NCI-H2107 treated with DMSO at 0.1 percent for 48 hours (cell line): ENCODE results near the gene SNAPC4.

Experiments used
- DNase-seq: peaks from one replicate; lab custom pipeline; 2025; ENCODE audit not compliant: unreplicated experiment; lab: John Stamatoyannopoulos, UW

SNAPC4 gene, protein sequence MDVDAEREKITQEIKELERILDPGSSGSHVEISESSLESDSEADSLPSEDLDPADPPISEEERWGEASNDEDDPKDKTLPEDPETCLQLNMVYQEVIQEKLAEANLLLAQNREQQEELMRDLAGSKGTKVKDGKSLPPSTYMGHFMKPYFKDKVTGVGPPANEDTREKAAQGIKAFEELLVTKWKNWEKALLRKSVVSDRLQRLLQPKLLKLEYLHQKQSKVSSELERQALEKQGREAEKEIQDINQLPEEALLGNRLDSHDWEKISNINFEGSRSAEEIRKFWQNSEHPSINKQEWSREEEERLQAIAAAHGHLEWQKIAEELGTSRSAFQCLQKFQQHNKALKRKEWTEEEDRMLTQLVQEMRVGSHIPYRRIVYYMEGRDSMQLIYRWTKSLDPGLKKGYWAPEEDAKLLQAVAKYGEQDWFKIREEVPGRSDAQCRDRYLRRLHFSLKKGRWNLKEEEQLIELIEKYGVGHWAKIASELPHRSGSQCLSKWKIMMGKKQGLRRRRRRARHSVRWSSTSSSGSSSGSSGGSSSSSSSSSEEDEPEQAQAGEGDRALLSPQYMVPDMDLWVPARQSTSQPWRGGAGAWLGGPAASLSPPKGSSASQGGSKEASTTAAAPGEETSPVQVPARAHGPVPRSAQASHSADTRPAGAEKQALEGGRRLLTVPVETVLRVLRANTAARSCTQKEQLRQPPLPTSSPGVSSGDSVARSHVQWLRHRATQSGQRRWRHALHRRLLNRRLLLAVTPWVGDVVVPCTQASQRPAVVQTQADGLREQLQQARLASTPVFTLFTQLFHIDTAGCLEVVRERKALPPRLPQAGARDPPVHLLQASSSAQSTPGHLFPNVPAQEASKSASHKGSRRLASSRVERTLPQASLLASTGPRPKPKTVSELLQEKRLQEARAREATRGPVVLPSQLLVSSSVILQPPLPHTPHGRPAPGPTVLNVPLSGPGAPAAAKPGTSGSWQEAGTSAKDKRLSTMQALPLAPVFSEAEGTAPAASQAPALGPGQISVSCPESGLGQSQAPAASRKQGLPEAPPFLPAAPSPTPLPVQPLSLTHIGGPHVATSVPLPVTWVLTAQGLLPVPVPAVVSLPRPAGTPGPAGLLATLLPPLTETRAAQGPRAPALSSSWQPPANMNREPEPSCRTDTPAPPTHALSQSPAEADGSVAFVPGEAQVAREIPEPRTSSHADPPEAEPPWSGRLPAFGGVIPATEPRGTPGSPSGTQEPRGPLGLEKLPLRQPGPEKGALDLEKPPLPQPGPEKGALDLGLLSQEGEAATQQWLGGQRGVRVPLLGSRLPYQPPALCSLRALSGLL (N-terminal part only)

DNA sequence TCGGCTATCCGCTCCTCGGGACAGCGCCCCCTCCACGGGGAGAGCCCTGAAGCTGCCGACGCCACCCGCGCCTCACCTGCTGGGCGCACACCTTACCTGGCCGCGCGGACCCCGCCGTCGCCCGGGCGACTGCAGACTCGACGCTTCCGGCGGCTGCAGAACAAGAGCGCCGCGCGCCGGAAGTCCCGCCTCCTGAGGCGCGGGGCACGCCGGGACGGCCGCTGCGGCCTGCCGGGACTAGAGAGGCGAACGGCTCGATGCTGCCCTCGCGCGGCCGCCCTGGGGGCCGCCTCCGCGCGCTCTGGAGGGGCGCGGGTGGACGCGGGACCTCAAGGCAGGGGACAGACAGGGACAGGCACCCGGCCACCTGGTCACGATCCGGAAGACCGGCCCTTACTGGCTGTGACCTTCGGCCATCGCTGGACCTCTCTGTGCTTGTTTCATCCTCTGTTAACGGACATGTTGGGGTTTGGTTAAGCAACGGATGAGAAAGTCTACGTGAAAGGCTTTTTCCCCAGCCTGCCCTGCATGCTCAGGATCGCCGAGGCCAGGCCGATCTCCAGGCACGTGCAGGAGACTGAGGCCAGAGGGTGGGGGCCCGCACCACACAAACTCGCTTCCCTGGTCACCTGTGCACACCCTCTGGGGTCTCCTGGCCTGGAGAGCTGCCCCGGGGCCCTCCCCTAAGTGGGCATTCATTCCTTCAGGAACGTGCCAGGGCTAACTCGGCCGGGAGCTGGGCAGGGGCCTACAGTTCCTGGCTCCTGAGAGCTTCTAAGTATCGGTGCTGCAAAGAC lies at the start of gene SNAPC4:
Gene SNAPC4 (minus strand): TSS at position 133 of the 797 bp plus-strand sequence. CDS start 1,742 bp downstream, outside the sequence.
- DNase-seq = peak; percentile 67

DNA sequence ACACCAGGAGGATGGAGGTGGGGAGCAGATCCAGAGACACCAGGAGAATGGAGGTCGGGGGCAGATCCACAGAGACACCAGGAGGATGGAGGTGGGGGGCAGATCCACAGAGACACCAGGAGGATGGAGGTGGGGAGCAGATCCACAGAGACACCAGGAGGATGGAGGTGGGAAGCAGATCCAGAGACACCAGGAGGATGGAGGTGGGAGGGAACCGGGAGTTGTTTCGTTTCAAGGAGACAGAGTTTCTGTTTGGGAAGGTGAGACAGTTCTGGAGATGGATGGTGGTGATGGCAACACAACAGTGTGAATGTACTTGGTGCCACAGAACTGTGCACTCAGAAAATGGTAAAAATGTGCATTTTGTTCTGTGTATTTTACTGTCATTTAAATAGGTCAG lies 48.7 kb upstream of the SNAPC4 start:
- DNase-seq = no peak

DNA sequence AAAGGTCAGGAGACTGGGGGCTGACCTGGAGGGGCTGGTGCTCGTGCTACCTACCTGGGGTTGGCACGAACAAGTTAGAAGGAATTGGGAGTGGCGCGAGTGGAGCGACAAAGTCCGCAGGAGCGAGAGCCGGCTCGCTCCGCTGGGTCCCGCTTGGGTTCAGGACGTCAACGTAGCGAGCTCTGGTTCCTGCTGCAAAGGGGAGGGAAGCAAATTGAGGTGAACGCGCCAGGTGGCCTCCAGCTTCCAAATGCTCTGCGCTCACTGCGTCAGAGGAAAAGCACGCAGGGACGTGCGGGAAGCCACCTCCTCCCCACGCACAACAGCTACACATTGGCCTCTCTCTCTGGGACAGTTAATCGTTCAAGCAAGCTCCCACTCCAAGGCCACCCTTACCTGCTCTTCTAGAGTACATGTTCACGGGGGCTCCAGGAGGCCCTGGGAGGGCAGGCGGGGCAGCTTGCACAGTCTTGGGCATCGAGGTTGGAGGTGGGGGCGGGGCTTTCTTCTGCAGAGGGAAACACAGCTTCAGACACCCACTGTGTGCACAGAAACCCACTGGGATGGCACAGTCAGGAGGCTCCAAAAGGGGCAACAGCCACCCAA lies 47.3 kb upstream of the SNAPC4 start:
- no peak for DNase-seq

DNA sequence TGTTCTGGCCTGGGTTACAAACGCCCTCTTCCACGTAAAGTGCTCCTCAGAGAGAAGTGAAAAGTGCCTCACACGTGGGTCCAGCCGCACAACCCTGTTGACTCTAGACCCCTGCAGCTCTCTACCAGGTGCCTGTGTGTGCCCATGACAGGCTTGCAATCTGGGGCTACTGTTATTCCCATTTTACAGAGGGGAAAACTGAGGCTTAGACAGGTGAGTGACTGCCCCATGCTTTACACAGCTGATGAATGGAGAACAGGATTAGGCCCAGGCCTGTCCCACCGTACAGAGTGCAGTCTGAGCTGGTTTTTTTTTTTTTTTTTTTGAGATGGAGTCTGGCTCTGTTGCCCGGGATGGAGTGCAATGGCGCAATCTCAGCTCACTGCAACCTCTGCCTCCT lies 45.8 kb upstream of the SNAPC4 start:
- DNase-seq = no peak

DNA sequence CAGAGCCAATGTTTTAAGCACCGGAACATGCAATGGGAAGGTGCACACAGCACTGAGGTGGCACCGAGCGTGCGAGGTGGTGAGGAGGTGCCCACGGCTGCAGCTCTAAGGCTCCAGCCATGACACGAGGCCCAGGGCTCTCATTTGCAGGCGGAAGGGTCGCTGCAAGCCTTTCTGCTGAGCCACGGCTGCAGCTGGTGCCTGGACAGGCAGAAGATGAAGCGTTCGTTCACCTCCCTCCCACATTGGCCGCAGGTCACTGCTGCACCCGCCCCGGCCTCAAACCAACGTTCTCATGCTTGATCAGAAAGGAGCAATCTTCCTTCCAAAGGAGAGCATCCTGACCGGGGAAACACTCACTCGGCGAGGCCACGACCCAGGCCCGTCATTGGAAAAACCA lies 44.1 kb upstream of the SNAPC4 start:
- no peak for DNase-seq

DNA sequence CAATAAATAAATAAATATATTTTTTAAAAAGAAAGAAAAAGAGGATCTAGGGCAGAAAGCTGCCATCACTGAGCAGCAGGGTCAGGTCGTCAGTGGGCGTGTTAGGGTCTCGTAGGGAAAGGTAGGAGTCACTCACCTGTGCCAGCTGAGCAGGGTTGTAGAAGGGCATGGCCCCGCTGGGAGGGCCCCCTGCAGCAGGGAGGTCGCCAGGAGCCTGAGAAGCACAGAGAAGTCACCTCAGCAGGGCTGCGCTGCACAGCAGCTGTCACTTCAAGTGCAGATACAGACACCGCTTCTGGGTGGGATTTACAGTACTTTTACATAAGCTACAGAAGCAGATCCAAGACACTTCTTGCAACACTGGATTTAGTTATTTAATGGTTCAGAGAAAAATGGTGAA lies 43.7 kb upstream of the SNAPC4 start:
- DNase-seq = no peak

DNA sequence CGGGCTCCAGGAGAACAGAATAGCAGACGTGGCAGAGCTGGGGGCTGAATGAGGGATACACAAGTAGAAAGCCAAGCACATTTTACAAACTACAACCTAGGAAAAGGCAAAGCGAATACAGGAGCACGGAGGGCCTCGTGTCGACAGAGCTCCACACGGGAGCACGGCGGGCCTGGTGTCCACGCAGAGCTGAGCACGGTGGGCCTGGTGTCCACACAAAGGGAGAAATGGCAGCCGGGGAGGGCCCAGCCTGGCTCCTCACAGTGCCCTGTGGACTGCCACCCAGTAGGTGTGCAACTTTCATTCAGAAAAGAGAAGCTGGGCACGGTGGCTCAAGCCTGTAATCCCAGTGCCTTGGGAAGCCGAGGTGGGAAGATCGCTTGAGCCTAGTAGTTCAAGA lies 43.1 kb upstream of the SNAPC4 start:
- no peak for DNase-seq

DNA sequence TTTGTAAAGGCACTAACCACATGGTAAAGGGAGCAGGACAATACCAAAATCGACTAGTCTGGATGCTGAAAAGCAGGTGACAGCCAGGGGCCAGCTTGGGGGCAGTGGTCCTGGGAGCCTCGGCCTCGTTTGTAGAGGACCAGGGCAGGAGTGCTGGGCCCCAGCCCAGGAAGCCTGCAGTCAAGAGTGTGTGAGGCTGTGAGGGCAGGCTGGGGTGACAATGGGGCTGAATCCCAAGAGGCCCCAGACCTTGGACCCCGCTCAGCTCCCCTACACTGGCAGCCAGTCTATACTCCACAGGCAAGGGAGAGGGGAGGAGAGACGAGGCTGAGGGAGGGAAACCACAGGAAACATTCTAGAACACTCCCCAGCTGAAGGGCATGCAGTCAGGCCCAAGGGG lies 42.3 kb upstream of the SNAPC4 start:
- no peak for DNase-seq

DNA sequence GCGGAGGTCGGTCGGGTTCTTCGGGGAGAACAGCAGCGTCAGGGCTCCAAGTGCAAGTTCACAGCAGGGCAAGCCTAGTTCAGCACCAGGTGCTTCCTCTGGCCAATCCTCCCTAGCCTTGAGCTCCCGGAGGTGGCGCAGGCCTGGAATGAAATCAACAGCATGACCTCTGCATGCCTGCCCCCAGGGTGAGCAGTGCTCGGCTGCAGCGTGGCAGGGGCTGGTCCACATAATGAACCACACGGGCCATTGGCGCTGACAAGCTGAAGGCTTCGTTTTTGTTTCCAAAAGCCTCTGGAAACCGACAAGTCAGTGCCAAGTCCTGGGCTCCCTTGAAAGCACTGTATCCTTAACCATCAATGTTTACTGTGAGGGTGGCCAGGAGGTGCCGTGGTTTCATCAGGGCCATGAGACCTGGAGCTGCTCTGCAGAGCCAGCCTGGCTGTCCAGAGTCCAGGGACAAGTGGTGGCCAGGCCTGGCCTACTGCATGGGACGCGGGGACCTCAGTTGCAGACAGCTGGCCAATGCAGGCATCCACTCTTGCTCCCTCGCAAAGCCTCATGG lies 41.8 kb upstream of the SNAPC4 start:
- no peak for DNase-seq

DNA sequence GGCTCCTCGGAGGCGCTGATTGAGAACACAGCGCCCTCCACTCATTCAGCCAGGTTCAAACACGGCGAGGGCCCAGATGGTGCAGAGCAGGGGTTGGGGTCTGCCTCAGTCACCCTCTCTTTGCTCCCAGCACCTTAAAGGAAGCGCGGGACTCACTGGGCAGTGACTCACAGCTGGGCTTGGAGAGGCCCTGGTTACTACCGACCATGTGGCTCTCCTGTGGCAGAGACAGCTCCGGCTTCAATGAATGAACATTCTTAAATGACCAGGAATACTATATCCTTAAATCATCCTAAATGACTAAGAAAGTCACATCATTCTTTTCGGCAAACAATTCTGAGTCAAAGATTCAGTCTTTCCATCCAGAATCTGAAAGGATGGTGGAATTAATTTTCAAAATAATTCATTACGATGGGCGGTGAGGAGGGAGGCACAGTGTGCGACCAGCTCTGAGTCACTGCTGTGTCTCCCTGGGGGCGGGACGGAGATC lies 41.3 kb upstream of the SNAPC4 start:
- no peak for DNase-seq

DNA sequence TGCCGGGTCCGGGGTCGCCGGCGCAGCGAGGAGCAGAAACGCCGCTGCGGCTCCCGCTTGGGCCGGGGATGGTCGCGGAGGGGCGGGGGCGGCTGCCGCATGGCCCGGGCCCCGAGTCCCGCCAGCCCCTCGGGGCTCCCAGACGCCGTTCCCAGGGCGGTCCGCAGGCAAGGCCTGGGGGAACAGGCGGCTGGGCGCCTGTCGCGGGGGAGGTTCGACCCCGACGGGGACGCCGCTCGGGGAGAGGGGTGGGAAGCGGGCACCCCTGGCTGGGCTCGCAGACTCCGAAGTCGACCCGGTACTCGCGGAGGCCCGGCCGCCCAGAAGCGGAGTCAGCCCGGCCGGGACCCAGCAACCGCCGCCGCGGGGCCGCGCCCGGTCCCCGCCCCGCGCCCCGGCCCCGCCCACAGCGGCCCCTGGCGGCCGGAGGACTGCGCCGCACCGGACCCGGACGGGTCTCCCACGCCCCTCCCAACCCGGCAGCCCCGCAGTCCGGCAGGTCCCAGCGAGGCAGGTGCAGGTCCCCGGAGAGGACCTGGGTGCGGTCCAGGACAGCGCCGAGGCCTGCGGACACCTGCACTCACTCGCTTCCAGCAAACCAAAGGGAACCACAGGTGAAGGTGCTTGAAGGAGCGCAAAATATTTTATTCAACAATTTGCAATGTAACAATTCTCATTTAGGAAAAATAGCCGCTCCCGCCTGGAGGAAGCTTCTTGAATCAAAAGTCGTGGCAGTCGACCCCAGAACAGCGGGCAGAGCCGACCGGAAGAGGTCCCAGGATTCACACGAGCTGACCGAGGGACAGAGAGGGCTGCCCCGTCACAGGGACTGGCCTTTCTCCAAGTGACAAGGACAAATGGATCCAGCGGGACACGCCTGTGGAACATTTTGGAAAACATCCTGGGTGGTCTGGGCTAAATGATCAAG lies 39.8 kb upstream of the SNAPC4 start, which contains the start of gene INPP5E:
Gene INPP5E (minus strand): TSS at position 365 of the 928 bp plus-strand sequence. CDS start 426 bp downstream, outside the sequence.
- peak; percentile 27 for DNase-seq

DNA sequence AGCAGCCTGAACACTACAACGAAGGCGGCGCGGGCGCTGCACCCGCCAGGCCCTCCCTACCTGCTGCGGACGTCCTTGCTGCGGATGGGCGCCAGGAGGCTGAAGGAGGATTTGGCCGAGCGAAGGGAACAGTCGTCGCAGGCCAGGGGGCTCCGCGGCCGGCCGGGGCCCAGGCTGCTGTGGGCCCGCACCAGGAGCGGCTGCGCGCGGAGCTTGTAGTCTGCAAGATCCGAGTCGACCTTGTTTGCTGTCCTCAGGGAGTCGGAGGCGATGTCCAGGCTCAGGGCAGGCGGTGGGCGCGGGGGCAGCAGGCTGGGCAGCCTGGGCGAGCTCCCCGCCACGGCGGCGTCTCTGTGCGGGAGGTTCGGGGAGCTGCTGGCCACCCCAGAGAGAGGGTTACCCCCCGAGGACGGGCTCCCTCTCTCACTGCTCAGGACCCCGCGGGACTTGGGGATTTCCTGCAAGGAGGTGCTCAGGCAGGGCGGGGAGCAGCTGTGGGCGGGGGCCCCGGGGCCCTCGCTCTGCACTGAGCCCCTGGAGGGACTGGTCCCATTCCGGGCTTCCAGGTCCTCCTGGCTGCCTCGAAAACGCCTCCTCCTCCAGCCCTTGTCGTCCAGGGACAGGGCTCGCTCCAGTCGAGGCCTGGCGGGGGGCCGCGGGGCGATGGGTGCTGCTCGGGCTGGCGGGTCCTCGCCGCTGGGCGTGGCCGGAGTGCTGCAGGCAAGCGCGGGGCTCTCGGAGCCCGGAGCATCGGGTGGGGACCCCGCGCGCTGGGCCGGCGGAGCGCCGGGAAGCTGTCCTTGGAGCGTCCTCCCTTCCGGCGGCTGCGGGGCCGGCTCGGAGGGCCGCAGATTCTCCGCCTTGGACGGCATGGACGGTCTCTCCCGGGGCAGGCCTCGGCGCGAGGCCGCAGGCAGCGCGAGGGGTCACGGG lies 38.8 kb upstream of the SNAPC4 start:
- DNase-seq = no peak

DNA sequence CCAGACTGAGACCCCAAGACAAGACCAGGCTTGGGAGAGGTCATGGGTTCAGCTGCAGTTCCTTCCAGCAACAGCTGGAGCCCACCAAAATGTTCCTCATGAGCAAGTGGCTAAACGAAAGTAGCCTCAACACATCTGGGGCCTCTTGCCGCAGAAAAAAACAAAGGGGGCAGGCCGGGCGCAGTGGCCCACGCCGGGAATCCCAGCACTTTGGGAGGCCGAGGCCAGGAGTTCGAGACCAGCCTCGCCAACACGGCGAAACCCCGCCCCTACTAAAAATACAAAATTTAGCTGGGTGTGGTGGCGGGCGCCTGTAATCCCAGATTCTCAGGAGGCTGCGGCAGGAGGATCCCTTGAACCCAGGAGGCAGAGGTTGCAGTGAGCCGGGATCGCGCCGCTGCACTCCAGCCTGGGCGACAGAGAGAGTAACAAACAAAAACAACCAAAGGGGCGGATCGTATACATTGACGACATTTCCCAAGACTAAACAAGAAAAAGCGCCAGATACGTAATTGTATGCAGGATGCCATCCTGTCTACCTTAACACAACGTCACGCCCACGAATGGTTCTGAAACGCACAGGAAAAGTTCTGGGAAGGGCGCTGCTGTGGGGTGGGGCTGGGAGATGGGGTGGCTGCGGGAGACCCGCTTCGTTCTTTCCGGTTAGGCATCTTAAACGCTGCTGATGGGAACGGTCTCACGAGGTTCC lies 38.0 kb upstream of the SNAPC4 start:
- no peak for DNase-seq

DNA sequence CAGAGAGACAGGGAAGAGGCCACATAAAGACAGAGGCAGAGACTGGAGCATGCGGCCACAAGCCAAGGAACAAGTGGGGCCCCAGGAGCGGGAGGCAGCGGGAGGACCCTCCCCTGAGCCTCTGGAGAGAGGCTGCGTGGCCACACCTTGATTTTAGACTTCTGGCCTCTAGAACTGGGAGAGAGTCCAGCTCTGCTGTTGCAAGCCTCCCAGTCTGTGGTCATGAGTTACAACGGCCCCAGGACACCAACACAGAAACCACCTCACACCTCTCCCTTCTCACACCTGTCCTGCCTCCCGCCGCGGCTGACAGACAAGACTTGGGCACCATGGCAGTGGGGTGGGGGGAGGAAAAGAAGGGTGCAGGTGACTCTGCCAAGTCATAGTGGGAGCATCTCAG lies 37.5 kb upstream of the SNAPC4 start:
- no peak for DNase-seq

DNA sequence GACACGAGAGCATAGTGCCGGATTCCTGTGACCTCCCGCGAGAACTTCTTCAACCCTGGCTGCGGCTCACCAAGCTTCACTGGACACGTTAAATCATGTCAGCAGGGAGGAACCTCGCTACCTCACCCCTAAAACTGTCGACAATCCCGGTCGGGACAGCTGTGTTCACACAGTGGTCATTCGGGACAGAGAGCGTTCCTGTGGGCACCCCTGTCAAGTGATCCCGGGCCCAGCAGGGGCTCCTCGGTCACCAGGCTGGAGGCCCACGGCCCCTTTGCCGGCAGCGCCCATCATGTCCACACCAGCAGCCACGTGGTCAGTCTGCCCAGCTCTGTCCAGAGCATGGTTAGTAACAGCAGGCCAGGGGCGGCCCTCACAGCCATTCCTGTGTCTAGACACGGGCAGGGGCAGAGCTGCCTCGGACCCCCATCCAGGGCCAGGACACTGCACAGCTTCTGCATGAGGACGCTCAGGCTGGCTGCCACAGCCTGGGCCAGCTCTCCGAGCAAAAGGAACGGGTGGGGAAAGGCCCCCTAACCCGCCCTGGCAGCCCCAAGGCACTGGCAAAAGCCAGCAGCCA lies 36.2 kb upstream of the SNAPC4 start:
- DNase-seq = no peak

DNA sequence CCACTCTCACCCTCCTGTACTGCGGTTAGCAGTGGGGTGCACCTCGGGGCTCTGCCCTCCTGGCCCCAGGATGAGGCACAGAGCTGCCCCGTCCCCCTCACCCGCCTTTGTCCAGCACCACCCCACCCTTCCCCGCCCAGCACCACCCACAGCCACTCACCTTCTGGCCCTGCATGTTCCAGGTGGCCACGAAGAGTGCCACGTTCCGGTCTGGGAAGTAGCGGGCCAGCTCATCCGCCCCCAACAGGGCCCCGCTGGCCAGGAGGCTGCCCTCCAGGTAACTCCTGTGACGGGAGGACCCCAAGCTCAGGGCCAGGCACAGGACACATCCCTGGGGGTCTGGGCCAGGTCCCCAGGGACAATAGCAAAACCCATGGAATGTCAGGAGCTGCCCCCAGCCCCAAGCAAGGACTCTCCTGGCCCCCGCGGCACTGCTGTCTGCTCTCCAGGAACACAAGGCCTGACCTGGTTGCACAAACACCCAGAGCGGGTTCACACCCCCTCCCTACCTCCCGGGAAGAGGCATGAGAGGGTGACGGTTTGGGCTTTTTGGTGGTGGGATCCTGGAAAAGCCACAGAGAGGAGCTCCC lies 34.7 kb upstream of the SNAPC4 start:
- DNase-seq = no peak
